ENCODE measurements around the gene STX10. TPM values are rescaled to one million over a fixed set of nuclear protein-coding genes. Genes with fewer than 3 reads are reported as not detected.

STX10 gene
- total RNA-seq, 1 experiment from 2014 or later: 37.9 TPM

DNA sequence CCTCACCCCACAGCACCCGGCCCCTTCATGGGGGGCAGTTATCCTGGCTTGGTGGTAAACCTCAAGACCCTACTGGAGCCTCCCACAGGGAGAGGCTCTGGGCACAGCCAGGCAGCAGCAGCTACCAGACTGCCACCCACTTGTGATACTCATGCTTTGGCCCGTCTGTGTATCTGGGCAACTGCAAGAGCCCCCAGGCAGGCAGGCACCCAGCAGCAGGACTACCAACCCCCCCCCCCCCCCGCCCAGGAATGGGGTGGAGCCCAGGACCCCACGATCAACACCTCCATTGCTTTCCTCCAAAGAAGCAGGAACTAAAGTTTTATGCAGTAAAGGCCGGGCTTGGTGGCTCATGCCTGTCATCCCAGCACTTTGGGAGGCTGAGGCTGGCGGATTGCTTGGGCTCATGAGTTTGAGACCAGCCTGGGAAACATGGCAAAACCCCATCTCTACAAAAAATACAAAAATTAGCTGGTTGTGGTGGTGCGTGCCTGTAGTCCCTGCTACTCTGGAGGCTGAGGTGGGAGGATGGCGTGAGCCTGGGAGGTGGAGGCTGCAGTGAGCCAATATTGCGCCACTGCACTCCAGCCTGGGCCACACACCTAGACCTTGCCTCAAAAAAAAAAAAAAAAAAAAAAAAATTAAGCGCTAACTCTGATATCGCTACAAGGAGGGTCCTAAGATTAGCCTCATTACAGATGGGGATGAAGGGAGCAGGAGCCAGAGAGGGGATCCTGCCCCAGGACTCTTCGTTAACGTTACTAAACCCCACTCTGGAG, 46.4 kb downstream of the STX10 start:
- ChIA-PET POLR2A (interaction anchor here (1.6 kb wide), 1 partner anchor 12 kb away, joined by 4 read pairs; no protein-coding TSS in a partner anchor), CTCF (interaction anchor here (0.6 to 1.8 kb wide), 5 partner anchors 10 to 138 kb away, joined by 3 to 6 read pairs (median 5); no protein-coding TSS in a partner anchor)
- no peaks in the 10 kb centered on the region for H3K9me3 Mint-ChIP-seq (ENCODE audit: unreplicated experiment)
- no peak overlapping the region for H3K4me3 Mint-ChIP-seq (ENCODE audit: unreplicated experiment)
- H3K27ac Mint-ChIP-seq (ENCODE audit: low read depth, unreplicated experiment): no peak overlapping the region
- H3K4me1 Mint-ChIP-seq (ENCODE audit: insufficient read depth, unreplicated experiment): no peaks in the 10 kb centered on the region
- no peaks in the 10 kb centered on the region for H3K27me3 Mint-ChIP-seq (ENCODE audit: insufficient read depth, unreplicated experiment)
- no peak for TF ChIP-seq CTCF (IDR thresholded peaks at IDR 0.05; ENCODE audit: unreplicated experiment)
- intact Hi-C loops (cut with micrococcal nuclease): no loop called here
- DNase-seq (ENCODE audit: unreplicated experiment): no peak
- BruUV-seq (replicated peaks): no TSS peak
- peaks cover 20% of the 10 kb centered on the region for H3K36me3 Mint-ChIP-seq (ENCODE audit: insufficient read depth, unreplicated experiment)

- no peaks in the 10 kb centered on the region for H3K27me3 Mint-ChIP-seq (ENCODE audit: insufficient read depth, unreplicated experiment)
Observed at GRCh38 chr19:13102666-13103580, 47.3 kb downstream of the STX10 start, which contains the start of gene LYL1. LYL1 (minus strand) TSS chr19:13102858; CDS start chr19:13101171, 1,687 bp downstream.

GRCh38 chr19:13102416-13102665, 47.8 kb downstream of the STX10 start:
- no TSS peak for BruUV-seq (replicated peaks)
- H3K4me3 Mint-ChIP-seq (ENCODE audit: unreplicated experiment): no peak overlapping the region
- no peak for TF ChIP-seq CTCF (IDR thresholded peaks at IDR 0.05; ENCODE audit: unreplicated experiment)
- H3K27ac Mint-ChIP-seq (ENCODE audit: low read depth, unreplicated experiment): no peak overlapping the region
- peaks cover 15% of the 10 kb centered on the region for H3K36me3 Mint-ChIP-seq (ENCODE audit: insufficient read depth, unreplicated experiment)
- no peaks in the 10 kb centered on the region for H3K9me3 Mint-ChIP-seq (ENCODE audit: unreplicated experiment)
- no peaks in the 10 kb centered on the region for H3K4me1 Mint-ChIP-seq (ENCODE audit: insufficient read depth, unreplicated experiment)
- intact Hi-C loops (cut with micrococcal nuclease): no loop called here
- DNase-seq (ENCODE audit: unreplicated experiment): no peak
- POLR2A ChIA-PET: no interaction called here
- CTCF ChIA-PET: no interaction called here
- H3K27me3 Mint-ChIP-seq (ENCODE audit: insufficient read depth, unreplicated experiment): no peaks in the 10 kb centered on the region

More at GRCh38 chr19:13102666-13103580, 47.3 kb downstream of the STX10 start, which contains the start of gene LYL1:
- no TSS peak for BruUV-seq (replicated peaks)
- Mint-ChIP-seq H3K4me3 (ENCODE audit: unreplicated experiment) (no peak within 1 kb of the TSS), H3K4me1 (ENCODE audit: insufficient read depth, unreplicated experiment) (no peaks in the 10 kb centered on the region), H3K9me3 (ENCODE audit: unreplicated experiment) (no peaks in the 10 kb centered on the region), H3K36me3 (ENCODE audit: insufficient read depth, unreplicated experiment) (peaks cover 20% of the 10 kb centered on the region), H3K27ac (ENCODE audit: low read depth, unreplicated experiment) (no peak within 1 kb of the TSS)
- ChIA-PET POLR2A (interaction anchor here (1.6 kb wide), 1 partner anchor 13 kb away, joined by 4 read pairs; no protein-coding TSS in a partner anchor), CTCF (no interaction called here)
- intact Hi-C loops (cut with micrococcal nuclease): no loop called here
- TF ChIP-seq CTCF (IDR thresholded peaks at IDR 0.05; ENCODE audit: unreplicated experiment): no peak
- DNase-seq (ENCODE audit: unreplicated experiment): no peak

Data from MCF 10A (cell line).